GM23248 (cell line): ENCODE data around the gene SGK1.

Experiments
- EZH2 ChIP-seq: fragments of 200-600 bp; sonication (generic); IDR thresholded peaks from 2 replicates; pipeline ENCODE4 v1.6.1; 2018; ENCODE audit warnings: antibody characterized with exemption, mild to moderate bottlenecking; ENCODE audit not compliant: insufficient read depth, poor library complexity, severe bottlenecking
- EZH2phosphoT487 ChIP-seq: fragments of 200-600 bp; sonication (generic); IDR thresholded peaks from 2 replicates; pipeline ENCODE4 v1.6.1; 2018; ENCODE audit warnings: antibody characterized with exemption, moderate library complexity, mild to moderate bottlenecking, low read depth; ENCODE audit not compliant: insufficient read depth

DNA sequence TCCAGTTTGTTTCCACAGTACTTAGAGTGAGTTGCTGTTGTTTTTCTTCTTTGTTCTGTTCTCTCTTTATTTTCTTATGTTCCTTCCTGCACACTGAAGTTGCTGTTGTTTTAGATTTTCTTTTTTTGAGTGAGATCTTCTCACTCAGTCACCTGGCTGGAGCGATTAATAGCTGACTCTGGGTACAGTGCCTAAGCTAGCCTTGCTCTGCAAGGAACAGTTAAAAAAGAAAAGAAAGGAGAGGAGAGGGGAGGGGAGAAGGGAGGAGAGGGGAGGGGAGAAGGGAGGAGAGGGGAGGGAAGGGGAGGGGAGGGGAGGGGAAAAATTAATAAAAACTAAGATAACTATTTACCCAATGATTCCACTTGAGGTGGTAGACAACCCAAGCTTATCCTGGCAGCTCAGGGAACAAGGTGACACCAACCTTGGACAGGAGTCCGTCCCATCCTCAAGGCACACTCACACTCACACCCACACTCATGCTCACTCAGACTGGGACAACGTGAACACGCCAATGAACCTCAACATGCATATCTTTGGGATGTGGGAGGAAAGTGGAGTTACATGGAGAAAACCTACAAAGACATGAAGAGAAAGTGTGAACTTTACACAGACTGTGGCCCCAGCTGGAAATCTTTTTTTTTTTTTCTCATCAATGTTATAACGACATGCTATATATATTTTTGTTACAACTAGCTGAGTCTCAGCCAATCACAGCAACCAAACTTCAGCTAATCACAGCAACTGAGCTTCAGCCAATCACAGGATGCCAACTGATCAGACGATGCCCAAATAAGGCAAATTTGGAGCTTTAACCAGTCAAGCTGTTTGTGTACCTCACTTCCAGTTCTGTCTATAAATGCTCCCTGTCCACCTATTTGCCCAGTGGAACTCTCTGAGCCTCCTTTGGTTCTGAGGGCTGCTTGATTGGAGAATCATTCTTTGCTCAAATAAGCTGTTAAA is 124.1 kb downstream of the SGK1 start:
- TF ChIP-seq EZH2phosphoT487 (no peak), EZH2 (no peak)
